Measurements from ENCODE around the gene TMEM106C. TPM values are rescaled to one million over a fixed set of nuclear protein-coding genes. Genes with fewer than 3 reads are reported as not detected.

TMEM106C gene
- total RNA-seq, 1 donor, result 90.7 TPM

DNA sequence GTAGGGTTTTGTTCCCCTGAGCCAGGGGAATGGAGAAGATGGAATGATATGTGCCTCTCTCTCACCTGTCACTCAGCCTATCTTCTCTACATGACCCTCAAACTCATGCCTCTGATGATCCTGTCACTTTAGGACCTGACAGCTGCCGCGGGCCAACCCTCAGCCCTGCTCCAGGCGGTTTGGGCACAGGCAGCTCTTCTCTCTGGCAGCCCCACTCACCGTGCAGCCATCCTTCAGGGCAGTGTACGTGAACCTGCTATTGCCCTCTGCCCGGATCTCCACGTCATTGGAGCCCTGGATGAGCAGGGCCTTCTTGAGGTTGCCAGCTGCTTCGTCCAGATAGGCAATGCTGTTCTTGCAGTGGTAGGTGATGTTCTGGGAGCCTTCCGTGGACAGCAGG lies 10.5 kb downstream of the TMEM106C start:
- TF ChIP-seq, protein P1, sequence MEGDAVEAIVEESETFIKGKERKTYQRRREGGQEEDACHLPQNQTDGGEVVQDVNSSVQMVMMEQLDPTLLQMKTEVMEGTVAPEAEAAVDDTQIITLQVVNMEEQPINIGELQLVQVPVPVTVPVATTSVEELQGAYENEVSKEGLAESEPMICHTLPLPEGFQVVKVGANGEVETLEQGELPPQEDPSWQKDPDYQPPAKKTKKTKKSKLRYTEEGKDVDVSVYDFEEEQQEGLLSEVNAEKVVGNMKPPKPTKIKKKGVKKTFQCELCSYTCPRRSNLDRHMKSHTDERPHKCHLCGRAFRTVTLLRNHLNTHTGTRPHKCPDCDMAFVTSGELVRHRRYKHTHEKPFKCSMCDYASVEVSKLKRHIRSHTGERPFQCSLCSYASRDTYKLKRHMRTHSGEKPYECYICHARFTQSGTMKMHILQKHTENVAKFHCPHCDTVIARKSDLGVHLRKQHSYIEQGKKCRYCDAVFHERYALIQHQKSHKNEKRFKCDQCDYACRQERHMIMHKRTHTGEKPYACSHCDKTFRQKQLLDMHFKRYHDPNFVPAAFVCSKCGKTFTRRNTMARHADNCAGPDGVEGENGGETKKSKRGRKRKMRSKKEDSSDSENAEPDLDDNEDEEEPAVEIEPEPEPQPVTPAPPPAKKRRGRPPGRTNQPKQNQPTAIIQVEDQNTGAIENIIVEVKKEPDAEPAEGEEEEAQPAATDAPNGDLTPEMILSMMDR (IDR thresholded peaks at IDR 0.05; ENCODE audit: insufficient read depth, low read length), result no peak
- no peak for DNase-seq (ENCODE audit: low read depth)
- no peak overlapping the region for H3K4me3 ChIP-seq (ENCODE audit: low read depth, low read length)

DNA sequence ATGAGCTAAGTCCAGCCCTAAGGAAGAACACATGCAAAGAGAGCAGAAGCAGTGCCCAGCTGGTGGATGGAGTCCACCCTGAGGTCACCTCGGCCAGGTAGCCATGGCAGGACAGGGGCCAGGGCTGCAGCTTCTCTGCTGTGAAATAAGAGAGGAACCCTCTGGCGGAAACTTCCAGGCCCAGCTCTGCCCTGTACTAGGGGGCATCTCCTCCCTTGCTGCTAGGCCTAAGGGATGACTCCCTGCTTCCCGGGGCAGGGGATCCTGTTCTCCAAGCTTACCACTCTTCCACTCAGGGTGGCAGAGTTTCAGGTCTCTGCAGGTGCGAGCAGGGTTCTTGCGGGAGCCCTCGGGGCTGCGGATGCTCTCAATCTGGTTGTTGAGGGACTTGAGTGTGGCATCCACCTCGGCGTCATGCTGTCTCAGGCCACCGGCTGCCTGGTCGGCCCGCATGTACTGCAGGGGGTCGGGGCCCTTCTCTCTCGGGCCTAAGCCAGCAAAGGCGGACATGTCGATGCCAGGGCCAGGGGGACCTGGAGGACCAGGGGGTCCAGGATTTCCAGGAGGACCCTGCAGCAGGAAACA lies 11.7 kb downstream of the TMEM106C start:
- TF ChIP-seq, protein P1 (IDR thresholded peaks at IDR 0.05; ENCODE audit: insufficient read depth, low read length), result no peak
- H3K4me3 ChIP-seq (ENCODE audit: low read depth, low read length), result no peak overlapping the region
- no peak for DNase-seq (ENCODE audit: low read depth)

DNA sequence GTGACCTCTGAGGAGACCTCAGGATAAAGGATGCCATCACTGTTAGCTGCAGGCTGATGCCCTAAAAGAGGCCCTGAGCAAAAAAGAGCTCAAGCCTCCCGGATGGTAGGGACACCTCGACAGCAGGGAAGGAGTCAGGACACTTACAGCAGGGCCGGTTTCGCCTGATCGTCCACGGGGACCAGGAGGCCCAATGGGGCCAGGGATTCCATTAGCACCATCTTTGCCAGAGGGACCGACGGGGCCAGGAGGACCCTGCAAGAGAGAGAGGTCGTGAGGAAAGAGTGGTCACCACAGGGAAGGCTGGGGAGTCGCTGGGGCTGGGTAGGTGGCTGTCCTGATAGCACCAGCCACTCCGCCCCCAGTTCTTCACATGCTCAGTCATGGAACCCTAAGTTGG lies 12.4 kb downstream of the TMEM106C start:
- no peak overlapping the region for H3K4me3 ChIP-seq (ENCODE audit: low read depth, low read length)

DNA sequence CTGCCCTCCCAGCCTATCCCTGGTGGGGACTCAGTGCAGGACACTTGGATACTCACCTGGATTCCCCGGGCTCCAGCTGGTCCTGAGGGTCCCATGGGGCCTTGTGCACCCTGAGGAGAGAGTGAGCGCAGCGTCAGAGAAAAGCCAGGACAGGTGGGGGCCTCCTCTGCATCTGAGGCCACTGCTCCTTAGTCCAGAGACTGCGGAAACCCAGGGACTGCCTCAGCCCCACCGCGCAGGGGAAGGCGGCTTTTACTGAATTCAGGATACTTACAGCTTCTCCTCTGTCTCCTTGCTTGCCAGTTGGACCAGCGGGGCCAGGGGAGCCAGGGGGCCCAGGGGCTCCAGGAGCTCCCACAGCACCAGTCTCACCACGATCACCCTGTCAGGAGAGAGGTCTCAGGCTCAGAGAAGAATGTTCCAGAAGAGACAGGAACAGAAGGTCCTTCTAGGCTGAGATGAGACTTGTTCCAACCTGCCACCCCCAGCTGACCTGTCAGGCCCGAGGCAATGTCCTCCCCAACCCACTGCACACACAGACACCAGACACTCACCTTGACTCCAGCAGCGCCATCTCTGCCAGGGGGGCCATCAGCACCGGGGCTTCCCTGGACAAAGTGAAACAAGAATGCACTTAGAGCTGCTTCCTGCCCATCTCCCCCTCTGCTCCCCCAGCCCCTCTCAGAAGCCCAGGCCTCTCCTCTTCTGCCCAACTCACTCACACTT lies 13.8 kb downstream of the TMEM106C start:
- TF ChIP-seq, protein P1 (IDR thresholded peaks at IDR 0.05; ENCODE audit: insufficient read depth, low read length), result no peak
- DNase-seq (ENCODE audit: low read depth), result no peak
- H3K4me3 ChIP-seq (ENCODE audit: low read depth, low read length), result no peak overlapping the region

More for the DNA sequence above, 12.4 kb downstream of the TMEM106C start:
- TF ChIP-seq, protein P1 (IDR thresholded peaks at IDR 0.05; ENCODE audit: insufficient read depth, low read length), result no peak
- DNase-seq (ENCODE audit: low read depth), result no peak

DNA sequence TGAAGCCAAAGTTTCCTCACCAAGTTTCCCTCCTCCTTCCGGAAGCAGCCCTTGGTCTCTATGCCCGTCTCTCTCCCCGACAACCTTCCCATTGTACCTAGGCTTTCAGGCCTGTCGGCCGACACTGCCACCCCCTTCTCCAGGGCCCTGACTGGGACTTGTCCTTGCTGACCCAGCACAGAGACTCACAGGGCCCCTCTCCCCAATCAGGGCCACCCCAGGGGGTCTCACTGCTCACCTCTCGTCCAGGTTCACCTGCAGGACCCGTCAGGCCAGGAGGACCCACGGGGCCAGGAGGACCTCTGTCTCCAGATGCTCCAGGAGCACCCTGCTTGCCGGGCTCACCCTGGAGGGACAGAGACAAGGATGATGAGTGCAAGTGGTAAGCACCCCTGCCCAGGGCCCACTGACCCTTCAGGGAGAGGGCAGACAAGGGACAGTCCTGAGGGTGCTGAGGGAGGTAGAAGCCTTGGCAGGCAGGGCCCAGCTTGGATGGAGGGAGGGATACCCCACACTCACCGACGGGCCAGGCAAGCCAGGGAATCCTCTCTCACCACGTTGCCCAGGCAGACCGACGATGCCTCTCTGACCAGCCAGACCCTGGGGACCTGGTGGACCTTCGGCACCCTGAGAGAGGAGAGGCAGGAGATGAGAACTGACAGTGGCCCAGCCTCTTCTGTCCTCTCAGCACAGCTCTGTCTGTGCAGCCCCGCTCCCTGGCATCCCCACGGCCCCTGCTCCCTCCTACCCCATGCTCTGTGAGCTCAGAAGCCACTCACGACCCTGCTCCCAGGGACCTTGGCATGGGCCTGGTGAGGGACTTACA lies 14.6 kb downstream of the TMEM106C start:
- TF ChIP-seq, protein P1 (IDR thresholded peaks at IDR 0.05; ENCODE audit: insufficient read depth, low read length), result no peak
- no peak overlapping the region for H3K4me3 ChIP-seq (ENCODE audit: low read depth, low read length)

DNA sequence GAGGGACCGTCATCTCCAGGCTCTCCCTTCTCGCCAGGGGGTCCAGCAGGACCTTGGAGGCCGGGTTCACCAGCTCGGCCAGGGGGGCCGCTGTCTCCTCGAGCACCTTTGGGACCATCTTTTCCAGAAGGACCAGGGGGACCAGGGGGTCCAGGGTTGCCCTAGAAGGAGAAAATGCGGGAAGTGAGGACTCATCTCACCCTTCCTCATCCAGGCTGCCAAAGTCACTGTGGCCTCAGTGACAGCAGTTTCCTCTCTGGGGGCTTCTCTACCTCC lies 15.1 kb downstream of the TMEM106C start:
- H3K4me3 ChIP-seq (ENCODE audit: low read depth, low read length), result no peak overlapping the region
- DNase-seq (ENCODE audit: low read depth), result no peak
- TF ChIP-seq, protein P1 (IDR thresholded peaks at IDR 0.05; ENCODE audit: insufficient read depth, low read length), result no peak

More for the DNA sequence above, 14.6 kb downstream of the TMEM106C start:
- no peak for DNase-seq (ENCODE audit: low read depth)
